ENCODE measurements around the gene MYH15. TPM values are rescaled to one million over a fixed set of nuclear protein-coding genes. Genes with fewer than 3 reads are reported as not detected.
A peak's percentile ranks its signal among the peaks of the same experiment; 100 is the strongest.

MYH15 gene
- total RNA-seq, 3 donors from 2014 or later, result 0.03 to 0.08 TPM; not detected in 1

- no peak for DNase-seq
- Mint-ChIP-seq H3K36me3 (ENCODE audit: insufficient read depth) (no peaks in the 10 kb centered on the region), H3K4me1 (ENCODE audit: low read depth) (peaks cover 7% of the 10 kb centered on the region), H3K4me3 (no peak overlapping the region), H3K9me3 (no peaks in the 10 kb centered on the region), H3K27me3 (ENCODE audit: low read depth) (peaks cover 3% of the 10 kb centered on the region)
- ATAC-seq, result no peak
These were observed 163.8 kb downstream of the MYH15 start for GRCh38 chr3:108346301-108347227.

DNA sequence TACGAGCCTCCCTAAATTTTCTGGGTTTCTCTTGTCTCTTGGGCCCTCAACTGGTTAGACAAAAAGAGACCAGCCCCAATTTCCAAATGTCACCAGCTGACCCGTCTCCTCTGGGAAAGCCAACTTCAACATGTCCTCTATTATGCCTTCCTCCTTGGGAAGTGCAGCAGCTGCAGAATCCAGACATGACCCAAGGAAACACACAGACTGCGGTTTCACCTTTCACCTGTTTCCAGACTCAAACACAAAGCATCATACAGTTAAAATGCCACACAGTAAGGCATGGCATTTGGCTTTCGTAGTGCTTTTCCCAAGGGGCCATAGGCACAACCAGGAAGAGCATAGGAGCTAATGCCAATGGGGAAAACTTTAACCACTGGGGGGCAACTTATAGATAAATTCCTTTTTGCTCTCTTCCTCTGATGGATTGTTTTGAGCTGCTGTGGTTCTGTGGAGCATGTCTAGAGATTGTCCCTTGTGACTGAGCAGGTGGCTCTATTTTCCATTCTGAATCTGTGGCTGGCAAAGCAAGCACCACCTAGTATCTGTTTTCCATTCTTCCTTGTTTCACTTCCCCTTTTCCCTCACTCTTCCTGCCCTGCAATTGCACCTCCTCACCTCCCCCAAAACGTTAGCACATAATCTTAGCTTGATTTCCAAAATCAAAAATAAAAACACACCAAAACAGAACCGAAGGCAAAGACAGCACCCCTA is 164.7 kb downstream of the MYH15 start:
- H3K9me3 Mint-ChIP-seq, result no peaks in the 10 kb centered on the region
- DNase-seq, result no peak
- peaks cover 7% of the 10 kb centered on the region for H3K4me1 Mint-ChIP-seq (ENCODE audit: low read depth)
- ATAC-seq, result no peak
- H3K27me3 Mint-ChIP-seq (ENCODE audit: low read depth), result peaks cover 3% of the 10 kb centered on the region
- no peak overlapping the region for H3K4me3 Mint-ChIP-seq
- no peaks in the 10 kb centered on the region for H3K36me3 Mint-ChIP-seq (ENCODE audit: insufficient read depth)

GRCh38 chr3:108343491-108343890 is 166.9 kb downstream of the MYH15 start:
- peaks cover 7% of the 10 kb centered on the region for H3K4me1 Mint-ChIP-seq (ENCODE audit: low read depth)
- DNase-seq (no peak), ATAC-seq (no peak)
- H3K27me3 Mint-ChIP-seq (ENCODE audit: low read depth), result peaks cover 3% of the 10 kb centered on the region
- H3K4me3 Mint-ChIP-seq, result no peak overlapping the region
- no peaks in the 10 kb centered on the region for H3K9me3 Mint-ChIP-seq
- no peaks in the 10 kb centered on the region for H3K36me3 Mint-ChIP-seq (ENCODE audit: insufficient read depth)

- ATAC-seq (peak; percentile 63 to 91), DNase-seq (no peak)
- no peak overlapping the region for H3K4me3 Mint-ChIP-seq
- peaks cover 7% of the 10 kb centered on the region for H3K4me1 Mint-ChIP-seq (ENCODE audit: low read depth)
- H3K36me3 Mint-ChIP-seq (ENCODE audit: insufficient read depth), result no peaks in the 10 kb centered on the region
- no peaks in the 10 kb centered on the region for H3K9me3 Mint-ChIP-seq
- H3K27me3 Mint-ChIP-seq (ENCODE audit: low read depth), result peaks cover 3% of the 10 kb centered on the region
These were observed 167.4 kb downstream of the MYH15 start for GRCh38 chr3:108342837-108343486.

DNA sequence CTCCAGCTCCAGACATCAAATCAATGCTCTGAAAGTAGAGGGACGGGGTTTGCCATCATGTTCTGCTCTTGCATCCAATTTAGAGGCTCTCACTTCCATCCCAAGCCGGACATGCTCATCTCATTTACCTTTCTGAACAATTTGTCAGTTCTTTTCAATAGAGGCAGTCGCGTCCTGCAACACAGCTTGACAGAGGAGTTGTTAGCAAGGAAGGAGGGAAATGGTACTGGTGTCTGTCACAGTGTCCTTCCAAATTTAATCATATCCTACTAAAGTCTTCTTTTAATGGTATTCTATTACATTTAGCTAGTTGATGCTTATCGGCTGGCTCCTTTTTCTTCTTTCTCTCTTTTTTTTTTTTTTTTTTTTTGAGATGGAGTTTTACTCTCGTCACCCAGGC is 168.5 kb downstream of the MYH15 start:
- H3K4me1 Mint-ChIP-seq (ENCODE audit: low read depth), result peaks cover 7% of the 10 kb centered on the region
- no peaks in the 10 kb centered on the region for H3K36me3 Mint-ChIP-seq (ENCODE audit: insufficient read depth)
- H3K4me3 Mint-ChIP-seq, result no peak overlapping the region
- peaks cover 3% of the 10 kb centered on the region for H3K27me3 Mint-ChIP-seq (ENCODE audit: low read depth)
- no peaks in the 10 kb centered on the region for H3K9me3 Mint-ChIP-seq
- no peak for DNase-seq
- ATAC-seq, result no peak

DNA sequence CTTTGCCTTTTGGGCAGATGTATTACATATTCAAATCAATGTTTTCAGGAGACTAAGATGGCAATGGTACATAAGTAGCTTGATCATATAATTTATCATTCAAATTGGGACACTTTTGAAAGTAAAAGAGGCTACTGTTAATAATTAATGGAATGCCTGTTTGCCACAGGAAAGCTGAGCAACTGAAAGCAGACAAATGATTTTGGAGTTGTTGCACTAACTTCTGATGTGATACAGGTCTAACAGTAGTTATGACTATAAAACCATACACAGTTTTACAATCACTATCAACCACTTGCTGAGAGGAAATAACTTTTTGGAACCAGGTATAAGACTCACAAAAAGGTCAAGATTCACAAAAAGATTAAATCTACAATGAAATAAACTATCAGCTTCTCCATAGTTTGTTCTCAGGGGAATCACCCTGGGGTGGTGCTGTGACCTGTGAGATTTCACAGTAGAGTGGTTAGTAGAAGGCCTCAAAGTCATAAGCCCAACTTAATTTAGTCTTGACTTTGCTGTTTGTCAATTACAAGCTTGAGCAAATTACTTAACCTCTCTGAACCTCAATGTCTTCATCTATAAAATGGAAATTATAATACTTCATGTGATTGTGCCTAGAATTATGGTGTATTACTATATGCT is 171.4 kb downstream of the MYH15 start:
- DNase-seq, result no peak
- H3K4me3 Mint-ChIP-seq, result no peak overlapping the region

GRCh38 chr3:108334701-108335100 is 175.7 kb downstream of the MYH15 start:
- H3K36me3 Mint-ChIP-seq (ENCODE audit: insufficient read depth), result no peaks in the 10 kb centered on the region
- peaks cover 3% of the 10 kb centered on the region for H3K4me1 Mint-ChIP-seq (ENCODE audit: low read depth)
- H3K9me3 Mint-ChIP-seq, result no peaks in the 10 kb centered on the region

More for the DNA sequence above, 171.4 kb downstream of the MYH15 start:
- no peak for ATAC-seq
- no peaks in the 10 kb centered on the region for H3K9me3 Mint-ChIP-seq
- no peaks in the 10 kb centered on the region for H3K36me3 Mint-ChIP-seq (ENCODE audit: insufficient read depth)
- peaks cover 7% of the 10 kb centered on the region for H3K4me1 Mint-ChIP-seq (ENCODE audit: low read depth)
- no peaks in the 10 kb centered on the region for H3K27me3 Mint-ChIP-seq (ENCODE audit: low read depth)

DNA sequence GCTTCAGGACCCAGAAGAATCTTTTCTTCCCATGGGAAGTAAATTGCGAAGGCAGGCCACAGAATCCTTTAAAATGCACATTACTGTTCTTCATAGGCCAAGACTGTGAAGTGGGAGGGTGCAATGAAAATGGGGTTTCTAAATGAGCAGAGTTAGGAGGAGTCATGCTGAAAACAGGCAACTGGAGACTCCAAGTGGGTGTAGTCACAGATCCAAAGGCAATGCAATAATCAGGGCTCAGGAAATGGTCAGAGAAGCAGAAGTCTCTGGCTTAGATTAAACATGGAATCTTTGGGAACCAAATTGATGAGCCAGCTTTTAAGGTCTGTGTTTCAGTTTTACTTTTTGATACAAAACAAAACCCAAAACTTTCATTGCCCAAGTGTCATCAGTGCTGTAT is 176.4 kb downstream of the MYH15 start:
- Mint-ChIP-seq H3K27me3 (ENCODE audit: low read depth) (no peaks in the 10 kb centered on the region), H3K36me3 (ENCODE audit: insufficient read depth) (no peaks in the 10 kb centered on the region)
- no peak for DNase-seq

More at GRCh38 chr3:108334701-108335100, 175.7 kb downstream of the MYH15 start:
- H3K4me3 Mint-ChIP-seq, result no peak overlapping the region
- ATAC-seq, result no peak
- no peaks in the 10 kb centered on the region for H3K27me3 Mint-ChIP-seq (ENCODE audit: low read depth)
- DNase-seq, result no peak

DNA sequence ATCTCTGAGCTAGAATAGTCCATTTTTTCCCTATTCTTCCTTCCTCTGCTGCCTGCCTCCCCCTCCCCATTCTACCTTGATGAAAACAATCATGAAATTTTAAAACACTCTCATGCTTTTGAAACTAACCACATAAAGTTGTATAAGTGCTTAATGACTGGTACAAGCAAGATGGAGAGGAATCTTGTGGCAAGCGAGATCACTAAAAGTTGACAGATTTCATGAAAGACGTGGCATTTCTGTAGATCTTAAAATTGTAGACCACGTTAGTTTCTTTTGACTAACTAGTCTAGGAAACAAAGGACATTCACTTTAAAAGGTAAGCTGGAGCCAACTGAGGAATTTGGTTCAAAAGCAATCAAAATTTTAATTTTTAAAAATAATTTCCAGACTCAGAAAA is 178.6 kb downstream of the MYH15 start:
- H3K4me1 Mint-ChIP-seq (ENCODE audit: low read depth), result peaks cover 20% of the 10 kb centered on the region
- H3K36me3 Mint-ChIP-seq (ENCODE audit: insufficient read depth), result peaks cover 2% of the 10 kb centered on the region
- no peak for DNase-seq
- H3K9me3 Mint-ChIP-seq, result peaks cover 6% of the 10 kb centered on the region
- H3K4me3 Mint-ChIP-seq, result no peak overlapping the region
- no peak for ATAC-seq
- no peaks in the 10 kb centered on the region for H3K27me3 Mint-ChIP-seq (ENCODE audit: low read depth)

More for the DNA sequence above, 176.4 kb downstream of the MYH15 start:
- ATAC-seq, result no peak
- Mint-ChIP-seq H3K4me3 (no peak overlapping the region), H3K4me1 (ENCODE audit: low read depth) (peaks cover 9% of the 10 kb centered on the region), H3K9me3 (no peaks in the 10 kb centered on the region)

Other genes with a start within 250 kb of the MYH15 start
- gene HHLA2, start 214.0 kb downstream of the MYH15 start, total RNA-seq, result 1 to 10 TPM in 2 of 3 donors, under 1 TPM in 1; 0.48 to 1.8 (median 1.3) TPM
- 10 to 100 TPM; 15.4 to 20.3 (median 15.7) TPM for gene CIP2A, start 78.8 kb upstream of the MYH15 start, total RNA-seq
- 1 to 10 TPM; 2.4 to 2.7 (median 2.6) TPM for gene DZIP3, start 79.1 kb upstream of the MYH15 start, total RNA-seq
- not detected for gene RETNLB, start 246.8 kb upstream of the MYH15 start, total RNA-seq

All from activated T-cell treated with anti-CD3 and anti-CD28 coated beads, Interleukin-2, amount 50 U/mL, for 4 hours (primary cell).